Measurements from ENCODE around the gene ARHGAP45. TPM values are rescaled to one million over a fixed set of nuclear protein-coding genes. Genes with fewer than 3 reads are reported as not detected.

Gene ARHGAP45
- total and polyA plus RNA-seq, 12 donors: 1.9 to 27.4 (median 4.3) TPM

- H3K36me3 ChIP-seq: peaks cover 0 to 20% (median 0%) of the 10 kb centered on the region in 9 donors
- DNase-seq: no peak
- no peaks in the 10 kb centered on the region for H3K9me3 ChIP-seq
- 36 to 38% methylated on average over 26 of the region's 26 CpGs for WGBS, 2 donors
- peaks cover 5 to 56% (median 29%) of the 10 kb centered on the region in 9 donors for H3K4me1 ChIP-seq
- peak overlapping the region in 9 of 10 donors; percentile 30 to 73 (median 63) for H3K4me3 ChIP-seq
- intact Hi-C loops (cut with DNase I): loop anchor here in 6 of 10 donors (2.0 to 10.0 kb wide), 5 partner anchors 41 to 56 kb away; partner anchors contain the start of gene POLR2E (in 5 of the 6)
- peak in 3 of 8 donors; percentile 0 to 2 (median 2) for ATAC-seq
- no peak for TF ChIP-seq CTCF (IDR thresholded peaks at IDR 0.05)
- H3K27me3 ChIP-seq: no peaks in the 10 kb centered on the region
- peak overlapping the region in 4 of 10 donors; percentile 13 to 92 (median 26) for H3K27ac ChIP-seq
These were observed 25.6 kb upstream of the ARHGAP45 start for GRCh38 chr19:1041272-1041834.

- Histone ChIP-seq H3K27ac (no peak overlapping the region), H3K4me3 (peak overlapping the region in 3 of 10 donors; percentile 59 to 73 (median 65)), H3K4me1 (peaks cover 5 to 50% (median 29%) of the 10 kb centered on the region in 9 donors), H3K9me3 (no peaks in the 10 kb centered on the region), H3K36me3 (peaks cover 0 to 20% (median 0%) of the 10 kb centered on the region in 9 donors), H3K27me3 (no peaks in the 10 kb centered on the region)
- TF ChIP-seq CTCF (IDR thresholded peaks at IDR 0.05): no peak
- ATAC-seq (no peak), DNase-seq (no peak)
- intact Hi-C loops (cut with DNase I): loop anchor here in 6 of 10 donors (2.0 to 10.0 kb wide), 5 partner anchors 40 to 55 kb away; partner anchors contain the start of gene POLR2E (in 5 of the 6)
- 65 to 73% methylated on average over 42 to 43 of the region's 43 CpGs for WGBS, 2 donors
These were observed 24.9 kb upstream of the ARHGAP45 start for GRCh38 chr19:1041835-1042685.

GRCh38 chr19:1042689-1043511 is 24.1 kb upstream of the ARHGAP45 start:
- ATAC-seq: no peak
- H3K27ac ChIP-seq: no peak overlapping the region
- H3K4me1 ChIP-seq: peaks cover 5 to 42% (median 29%) of the 10 kb centered on the region in 9 donors
- peaks cover 0 to 15% (median 0%) of the 10 kb centered on the region in 9 donors for H3K36me3 ChIP-seq
- no peaks in the 10 kb centered on the region for H3K27me3 ChIP-seq
- TF ChIP-seq CTCF (IDR thresholded peaks at IDR 0.05): no peak
- no peak for DNase-seq
- H3K9me3 ChIP-seq: no peaks in the 10 kb centered on the region
- WGBS, 2 donors: 58 to 66% methylated on average over 23 of the region's 23 CpGs
- intact Hi-C loops (cut with DNase I): loop anchor here in 5 of 10 donors (5.0 to 10.0 kb wide), 4 partner anchors 39 to 54 kb away; partner anchors contain the start of gene POLR2E (in 4 of the 5)
- no peak overlapping the region for H3K4me3 ChIP-seq

All from heart right ventricle (tissue), 16 donors.